ENCODE data around the gene MIOX.

The MIOX gene

GRCh38 chr22:50439314-50439870, 47.3 kb upstream of the MIOX start:
- no peaks in the 10 kb centered on the region for H4K20me1 ChIP-seq (ENCODE audit: insufficient read depth, low read length, poor library complexity, severe bottlenecking)
- TF ChIP-seq CTCF (conservative IDR thresholded peaks at IDR 0.05; ENCODE audit: low read length) = no peak
- H3K9me2 ChIP-seq (replicated peaks; ENCODE audit: low read depth, low read length) = no peaks in the 10 kb centered on the region
- no peaks in the 10 kb centered on the region for H3F3A ChIP-seq (ENCODE audit: low read depth)
- no peak overlapping the region for H3K4me2 ChIP-seq (ENCODE audit: low read depth, low read length, poor library complexity, severe bottlenecking)
- no peaks in the 10 kb centered on the region for H3K79me2 ChIP-seq (ENCODE audit: insufficient read depth, low read length)
- H3K36me3 ChIP-seq (ENCODE audit: insufficient read depth, low read length) = peaks cover 30% of the 10 kb centered on the region; the same call in 1 of the 2 replicates
- H3K4me1 ChIP-seq (ENCODE audit: insufficient read depth, low read length, poor library complexity, severe bottlenecking) = no peaks in the 10 kb centered on the region
- no peaks in the 10 kb centered on the region for H3K9me3 ChIP-seq (ENCODE audit: insufficient read depth, low read depth, low read length)
- H2AFZ ChIP-seq (ENCODE audit: low read length) = no peak overlapping the region
- no peak overlapping the region for H3K4me3 ChIP-seq (ENCODE audit: low read length, poor library complexity, severe bottlenecking)
- H3K27me3 ChIP-seq (ENCODE audit: insufficient read depth, low read length, poor library complexity, severe bottlenecking) = no peaks in the 10 kb centered on the region
- H3K9ac ChIP-seq (ENCODE audit: low read depth, low read length, poor library complexity, severe bottlenecking) = no peak overlapping the region

GRCh38 chr22:50439871-50440331, 46.8 kb upstream of the MIOX start:
- no peak overlapping the region for H3K4me2 ChIP-seq (ENCODE audit: low read depth, low read length, poor library complexity, severe bottlenecking)
- H3K9ac ChIP-seq (ENCODE audit: low read depth, low read length, poor library complexity, severe bottlenecking) = no peak overlapping the region
- H3K9me2 ChIP-seq (replicated peaks; ENCODE audit: low read depth, low read length) = no peaks in the 10 kb centered on the region
- H3K9me3 ChIP-seq (ENCODE audit: insufficient read depth, low read depth, low read length) = no peaks in the 10 kb centered on the region
- H3F3A ChIP-seq (ENCODE audit: low read depth) = no peaks in the 10 kb centered on the region
- no peaks in the 10 kb centered on the region for H3K27me3 ChIP-seq (ENCODE audit: insufficient read depth, low read length, poor library complexity, severe bottlenecking)
- H3K4me3 ChIP-seq (ENCODE audit: low read length, poor library complexity, severe bottlenecking) = no peak overlapping the region
- H3K4me1 ChIP-seq (ENCODE audit: insufficient read depth, low read length, poor library complexity, severe bottlenecking) = no peaks in the 10 kb centered on the region
- TF ChIP-seq CTCF (conservative IDR thresholded peaks at IDR 0.05; ENCODE audit: low read length) (no peak), EZH2phosphoT487 (IDR thresholded peaks at IDR 0.05; ENCODE audit: borderline replicate concordance) (no peak)
- peaks cover 30% of the 10 kb centered on the region; the same call in 1 of the 2 replicates for H3K36me3 ChIP-seq (ENCODE audit: insufficient read depth, low read length)
- no peaks in the 10 kb centered on the region for H3K79me2 ChIP-seq (ENCODE audit: insufficient read depth, low read length)
- no peak overlapping the region for H2AFZ ChIP-seq (ENCODE audit: low read length)
- H4K20me1 ChIP-seq (ENCODE audit: insufficient read depth, low read length, poor library complexity, severe bottlenecking) = no peaks in the 10 kb centered on the region

- Histone ChIP-seq H3K79me2 (ENCODE audit: insufficient read depth, low read length) (no peaks in the 10 kb centered on the region), H3K9me3 (ENCODE audit: insufficient read depth, low read depth, low read length) (no peaks in the 10 kb centered on the region), H3K4me3 (ENCODE audit: low read length, poor library complexity, severe bottlenecking) (no peak overlapping the region), H2AFZ (ENCODE audit: low read length) (no peak overlapping the region), H3K4me2 (ENCODE audit: low read depth, low read length, poor library complexity, severe bottlenecking) (no peak overlapping the region), H3K36me3 (ENCODE audit: insufficient read depth, low read length) (peaks cover 32% of the 10 kb centered on the region; the same call in 1 of the 2 replicates), H3F3A (ENCODE audit: low read depth) (no peaks in the 10 kb centered on the region), H4K20me1 (ENCODE audit: insufficient read depth, low read length, poor library complexity, severe bottlenecking) (no peaks in the 10 kb centered on the region), H3K9ac (ENCODE audit: low read depth, low read length, poor library complexity, severe bottlenecking) (no peak overlapping the region), H3K9me2 (replicated peaks; ENCODE audit: low read depth, low read length) (no peaks in the 10 kb centered on the region), H3K27me3 (ENCODE audit: insufficient read depth, low read length, poor library complexity, severe bottlenecking) (no peaks in the 10 kb centered on the region), H3K4me1 (ENCODE audit: insufficient read depth, low read length, poor library complexity, severe bottlenecking) (peaks cover 6% of the 10 kb centered on the region)
- TF ChIP-seq EZH2phosphoT487 (IDR thresholded peaks at IDR 0.05; ENCODE audit: borderline replicate concordance) (no peak), CTCF (conservative IDR thresholded peaks at IDR 0.05; ENCODE audit: low read length) (no peak)
These were observed 46.0 kb upstream of the MIOX start for GRCh38 chr22:50440544-50441249.

Data from Loucy (cell line).